ENCODE data around the gene KPNA6. TPM values are rescaled to one million over a fixed set of nuclear protein-coding genes. Genes with fewer than 3 reads are reported as not detected.

The KPNA6 gene
- total and polyA plus RNA-seq, 2 donors (not counting 3 experiments of a cell fraction or from before 2014, with no cell fraction given) = 22.1 to 85.6 TPM

GRCh38 chr1:32216566-32216965, 108.7 kb downstream of the KPNA6 start:
- dilution Hi-C loops (cut with MboI; ENCODE audit: extremely low pct_ligation_motif_present, low sequenced_read_pairs) (no loop called here), intact Hi-C loops (cut with micrococcal nuclease) (loop anchor here (5.0 kb wide), 1 partner anchor 146 kb away; the partner anchor contains the start of genes FAM229A and TSSK3)
- Histone ChIP-seq H3K79me2 (ENCODE audit: control insufficient read depth, insufficient read depth, low read length) (peaks cover 3% of the 10 kb centered on the region), H3K27me3 (ENCODE audit: control insufficient read depth in 2 of 2, insufficient read depth in 2 of 2, low read length in 2 of 2) (no peaks in the 10 kb centered on the region), H3K9ac (replicated peaks; ENCODE audit: extremely low read depth, insufficient read depth, low read length) (no peak overlapping the region), H3K4me2 (ENCODE audit: insufficient read depth, low read length) (no peak overlapping the region), H2AFZ (ENCODE audit: low read depth, low read length) (no peak overlapping the region), H3K4me1 (ENCODE audit: control insufficient read depth, extremely low read depth, insufficient read depth, low read length) (peaks cover 10% of the 10 kb centered on the region), H3K4me3 (replicated peaks in 1 of 3; ENCODE audit: insufficient read depth in 1 of 3, low read depth in 1 of 3, low read length in 3 of 3) (no peak overlapping the region), H3K27ac (ENCODE audit: insufficient read depth, low read depth, low read length) (no peak overlapping the region), H3K36me3 (ENCODE audit: control insufficient read depth in 2 of 2, extremely low read depth in 1 of 2, insufficient read depth in 2 of 2, low read length in 2 of 2) (peaks cover 0 to 19% of the 10 kb centered on the region in 2 experiments), H4K20me1 (replicated peaks; ENCODE audit: control insufficient read depth, extremely low read depth, insufficient read depth, low read length) (no peaks in the 10 kb centered on the region), H3K9me3 (replicated peaks; ENCODE audit: control insufficient read depth, insufficient read depth, low read length) (no peaks in the 10 kb centered on the region), H3K9me1 (replicated peaks; ENCODE audit: control insufficient read depth, extremely low read depth, insufficient read depth, low read length) (no peaks in the 10 kb centered on the region)
- DNase-seq (ENCODE audit: low read depth, low spot score) (no peak), FAIRE-seq (no peak)
- no TSS peak for BruUV-seq (replicated peaks)
- ChIA-PET POLR2A (interaction anchor here (0.9 to 2.1 kb wide), 3 partner anchors 98 to 197 kb away, joined by 3 to 17 read pairs (median 4); partner anchors contain the start of gene MARCKSL1), CTCF (interaction anchor here (0.8 to 3.5 kb wide), 24 partner anchors 11 to 209 kb away, joined by 3 to 78 read pairs (median 7); partner anchors contain the start of genes CCDC28B, FAM167B, FAM229A and IQCC)
- TF ChIP-seq JUN (IDR thresholded peaks at IDR 0.05; ENCODE audit: borderline replicate concordance, insufficient read depth, insufficient read length, low read depth) (no peak), EZH2 (IDR thresholded peaks at IDR 0.05; ENCODE audit: borderline replicate concordance, low read depth, low read length, severe bottlenecking) (no peak)

DNA sequence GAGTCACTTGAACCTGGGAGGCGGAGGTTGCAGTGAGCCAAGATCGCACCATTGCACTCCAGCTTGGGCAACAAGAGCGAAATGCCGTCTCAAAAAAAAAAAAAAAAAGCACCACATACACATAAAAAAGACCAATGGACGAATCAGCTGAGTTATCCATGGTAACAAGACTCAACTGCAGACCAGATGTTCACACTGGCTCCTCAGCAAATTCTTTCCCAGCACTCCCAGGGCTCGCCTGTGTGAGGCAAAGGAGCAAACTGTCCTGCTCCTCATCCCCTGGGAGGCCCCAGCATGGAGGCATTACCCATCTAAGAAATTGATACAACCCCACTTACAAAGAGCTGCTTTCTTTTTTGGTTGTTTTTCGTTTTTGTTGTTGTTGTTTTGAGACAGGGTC, 111.2 kb downstream of the KPNA6 start:
- H3K9ac ChIP-seq (replicated peaks; ENCODE audit: extremely low read depth, insufficient read depth, low read length) = no peak overlapping the region
- H4K20me1 ChIP-seq (replicated peaks; ENCODE audit: control insufficient read depth, extremely low read depth, insufficient read depth, low read length) = no peaks in the 10 kb centered on the region
- H2AFZ ChIP-seq (ENCODE audit: low read depth, low read length) = no peak overlapping the region
- peaks cover 3 to 21% of the 10 kb centered on the region in 2 experiments for H3K36me3 ChIP-seq (ENCODE audit: control insufficient read depth in 2 of 2, extremely low read depth in 1 of 2, insufficient read depth in 2 of 2, low read length in 2 of 2)
- H3K4me1 ChIP-seq (ENCODE audit: control insufficient read depth, extremely low read depth, insufficient read depth, low read length) = peaks cover 24% of the 10 kb centered on the region
- no peaks in the 10 kb centered on the region for H3K27me3 ChIP-seq (ENCODE audit: control insufficient read depth in 2 of 2, insufficient read depth in 2 of 2, low read length in 2 of 2)
- H3K79me2 ChIP-seq (ENCODE audit: control insufficient read depth, insufficient read depth, low read length) = peaks cover 19% of the 10 kb centered on the region
- TF ChIP-seq JUN (IDR thresholded peaks at IDR 0.05; ENCODE audit: borderline replicate concordance, insufficient read depth, insufficient read length, low read depth) (no peak), POLR2AphosphoS5 (IDR thresholded peaks at IDR 0.05; ENCODE audit: insufficient read depth, low read depth, low read length) (no peak), MYC (IDR thresholded peaks at IDR 0.05; ENCODE audit: low read depth, low read length) (no peak), GATA2 (IDR thresholded peaks at IDR 0.05; ENCODE audit: insufficient read depth, insufficient read length, low read depth, low read length) (no peak), FOS (IDR thresholded peaks at IDR 0.05; ENCODE audit: borderline replicate concordance, insufficient read depth, low read length) (no peak), MAX (IDR thresholded peaks at IDR 0.05; ENCODE audit: insufficient read depth, insufficient read length) (no peak), EZH2 (IDR thresholded peaks at IDR 0.05; ENCODE audit: borderline replicate concordance, low read depth, low read length, severe bottlenecking) (no peak), POLR2A (IDR thresholded peaks at IDR 0.05; ENCODE audit: low read depth, low read length) (no peak)
- TF ChIP-seq, protein P1, sequence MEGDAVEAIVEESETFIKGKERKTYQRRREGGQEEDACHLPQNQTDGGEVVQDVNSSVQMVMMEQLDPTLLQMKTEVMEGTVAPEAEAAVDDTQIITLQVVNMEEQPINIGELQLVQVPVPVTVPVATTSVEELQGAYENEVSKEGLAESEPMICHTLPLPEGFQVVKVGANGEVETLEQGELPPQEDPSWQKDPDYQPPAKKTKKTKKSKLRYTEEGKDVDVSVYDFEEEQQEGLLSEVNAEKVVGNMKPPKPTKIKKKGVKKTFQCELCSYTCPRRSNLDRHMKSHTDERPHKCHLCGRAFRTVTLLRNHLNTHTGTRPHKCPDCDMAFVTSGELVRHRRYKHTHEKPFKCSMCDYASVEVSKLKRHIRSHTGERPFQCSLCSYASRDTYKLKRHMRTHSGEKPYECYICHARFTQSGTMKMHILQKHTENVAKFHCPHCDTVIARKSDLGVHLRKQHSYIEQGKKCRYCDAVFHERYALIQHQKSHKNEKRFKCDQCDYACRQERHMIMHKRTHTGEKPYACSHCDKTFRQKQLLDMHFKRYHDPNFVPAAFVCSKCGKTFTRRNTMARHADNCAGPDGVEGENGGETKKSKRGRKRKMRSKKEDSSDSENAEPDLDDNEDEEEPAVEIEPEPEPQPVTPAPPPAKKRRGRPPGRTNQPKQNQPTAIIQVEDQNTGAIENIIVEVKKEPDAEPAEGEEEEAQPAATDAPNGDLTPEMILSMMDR (IDR thresholded peaks at IDR 0.05; ENCODE audit: extremely low read depth in 1 of 2, insufficient read depth in 1 of 2, low read depth in 1 of 2, low read length in 2 of 2) = no peak
- CTCF ChIA-PET = interaction anchor here (2.3 kb wide), 1 partner anchor 22 kb away, joined by 6 read pairs; no protein-coding TSS in a partner anchor
- no peak overlapping the region for H3K4me3 ChIP-seq (replicated peaks in 1 of 3; ENCODE audit: insufficient read depth in 1 of 3, low read depth in 1 of 3, low read length in 3 of 3)
- FAIRE-seq = no peak
- dilution Hi-C loops (cut with MboI; ENCODE audit: extremely low pct_ligation_motif_present, low sequenced_read_pairs) = no loop called here
- no peaks in the 10 kb centered on the region for H3K9me3 ChIP-seq (replicated peaks; ENCODE audit: control insufficient read depth, insufficient read depth, low read length)
- DNase-seq (ENCODE audit: low read depth, low spot score) = no peak
- no peak overlapping the region for H3K27ac ChIP-seq (ENCODE audit: insufficient read depth, low read depth, low read length)
- intact Hi-C loops (cut with micrococcal nuclease) = loop anchor here (5.0 kb wide), 1 partner anchor 143 kb away; the partner anchor contains the start of genes FAM229A and TSSK3
- no peak overlapping the region for H3K4me2 ChIP-seq (ENCODE audit: insufficient read depth, low read length)
- POLR2A ChIA-PET = interaction anchor here (0.5 kb wide), 1 partner anchor 31 kb away, joined by 5 read pairs; no protein-coding TSS in a partner anchor
- BruUV-seq (replicated peaks) = no TSS peak
- H3K9me1 ChIP-seq (replicated peaks; ENCODE audit: control insufficient read depth, extremely low read depth, insufficient read depth, low read length) = no peaks in the 10 kb centered on the region

Data from endothelial cell of umbilical vein (primary cell).